Peyer's patch (tissue), 4 donors: ENCODE results near the gene CEP83. TPM values are rescaled to one million over a fixed set of nuclear protein-coding genes. Genes with fewer than 3 reads are reported as not detected.
"Not testable (repeated sequence)": the region's sequence is repeated elsewhere in the genome, so short reads cannot be mapped to it uniquely, and the experiment has no call there.

ENCODE experiments used
- DNase-seq, 3 donors: peaks; one replicate each; pipeline ENCODE4 v3.0.0-alpha.2; 2017 to 2019
- H3K27ac ChIP-seq, 4 donors: fragments of 200-600 bp; sonication (generic); one replicate each; pipeline ENCODE4 v1.5.1; 2016 to 2019
- H3K27me3 ChIP-seq, 2 donors: fragments of 200-600 bp; sonication (generic); one replicate each; pipeline ENCODE4 v1.5.1; 2019
- H3K36me3 ChIP-seq, 3 donors: fragments of 200-600 bp; sonication (generic); one replicate each; pipeline ENCODE4 v1.5.1; 2016 to 2019
- H3K4me1 ChIP-seq, 4 donors: fragments of 200-600 bp; sonication (generic); one replicate each; pipeline ENCODE4 v1.5.1; 2016 to 2019
- H3K4me3 ChIP-seq, 4 donors: fragments of 200-600 bp; sonication (generic); 1 replicate in 3 of 4; 2 replicates in 1 of 4; pipeline ENCODE4 v1.5.1; 2016 to 2019; ENCODE audit warnings: mild to moderate bottlenecking in 1 of 4
- H3K9me3 ChIP-seq, 4 donors: fragments of 200-600 bp; sonication (generic); one replicate each; pipeline ENCODE4 v1.5.1; 2016 to 2019; ENCODE audit warnings: mild to moderate bottlenecking in 1 of 4
- POLR2A ChIP-seq, 2 donors: fragments of 450-650 bp; IDR thresholded peaks; one replicate each; pipeline ENCODE4 v1.5.1; 2017; ENCODE audit warnings: antibody characterized with exemption in 2 of 2, mild to moderate bottlenecking in 2 of 2, moderate library complexity in 2 of 2
- total RNA-seq, 4 donors: library from RNA; depleted of rRNA; stranded (reverse); fragments of >200 nt; gene quantifications; one replicate each; pipeline ENCODE4 v1.1.0, GENCODE V29; 2016
- TF ChIP-seq, protein P1 (sequence below), 6 experiments: fragments of 450-650 bp in 4 of 6; fragments of 200-600 bp in 2 of 6; sonication (generic) in 1 of 6; IDR thresholded peaks; one replicate each; pipeline ENCODE4 v1.5.1; 2017 to 2019; ENCODE audit warnings: antibody characterized with exemption in 6 of 6, mild to moderate bottlenecking in 3 of 6, moderate library complexity in 1 of 6

CEP83 gene
- total RNA-seq, 4 donors from 2014 or later: 7.2 to 69.3 (median 17.4) TPM

DNA sequence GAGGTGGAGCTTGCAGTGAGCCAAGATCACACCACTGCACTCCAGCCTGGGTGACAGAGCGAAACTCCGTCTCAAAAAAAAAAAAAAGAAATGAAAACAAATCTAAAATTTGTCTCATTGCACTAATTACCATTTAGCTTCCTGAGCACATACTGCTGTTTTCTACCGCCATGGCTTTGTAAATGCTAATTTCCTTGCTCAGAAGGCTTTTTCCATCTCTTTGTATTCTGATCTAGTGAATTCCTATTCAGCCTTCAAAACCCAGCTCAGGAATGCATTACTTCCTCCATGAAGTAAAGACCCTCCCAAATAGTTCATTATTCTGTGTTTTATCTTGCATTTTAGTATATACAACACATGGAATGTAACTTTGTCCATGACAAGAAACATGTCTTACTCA lies 33.6 kb downstream of the CEP83 start:
- H3K27me3 ChIP-seq: no peaks in the 10 kb centered on the region
- peaks cover 0 to 16% (median 4%) of the 10 kb centered on the region in 4 donors for H3K9me3 ChIP-seq
- no peaks in the 10 kb centered on the region for H3K36me3 ChIP-seq
- DNase-seq: no peak
- no peak overlapping the region for H3K4me3 ChIP-seq
- H3K27ac ChIP-seq: no peak overlapping the region
- no peak for TF ChIP-seq POLR2A (IDR thresholded peaks at IDR 0.05)
- TF ChIP-seq, protein P1, sequence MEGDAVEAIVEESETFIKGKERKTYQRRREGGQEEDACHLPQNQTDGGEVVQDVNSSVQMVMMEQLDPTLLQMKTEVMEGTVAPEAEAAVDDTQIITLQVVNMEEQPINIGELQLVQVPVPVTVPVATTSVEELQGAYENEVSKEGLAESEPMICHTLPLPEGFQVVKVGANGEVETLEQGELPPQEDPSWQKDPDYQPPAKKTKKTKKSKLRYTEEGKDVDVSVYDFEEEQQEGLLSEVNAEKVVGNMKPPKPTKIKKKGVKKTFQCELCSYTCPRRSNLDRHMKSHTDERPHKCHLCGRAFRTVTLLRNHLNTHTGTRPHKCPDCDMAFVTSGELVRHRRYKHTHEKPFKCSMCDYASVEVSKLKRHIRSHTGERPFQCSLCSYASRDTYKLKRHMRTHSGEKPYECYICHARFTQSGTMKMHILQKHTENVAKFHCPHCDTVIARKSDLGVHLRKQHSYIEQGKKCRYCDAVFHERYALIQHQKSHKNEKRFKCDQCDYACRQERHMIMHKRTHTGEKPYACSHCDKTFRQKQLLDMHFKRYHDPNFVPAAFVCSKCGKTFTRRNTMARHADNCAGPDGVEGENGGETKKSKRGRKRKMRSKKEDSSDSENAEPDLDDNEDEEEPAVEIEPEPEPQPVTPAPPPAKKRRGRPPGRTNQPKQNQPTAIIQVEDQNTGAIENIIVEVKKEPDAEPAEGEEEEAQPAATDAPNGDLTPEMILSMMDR (IDR thresholded peaks at IDR 0.05): no peak
- H3K4me1 ChIP-seq: no peaks in the 10 kb centered on the region

DNA sequence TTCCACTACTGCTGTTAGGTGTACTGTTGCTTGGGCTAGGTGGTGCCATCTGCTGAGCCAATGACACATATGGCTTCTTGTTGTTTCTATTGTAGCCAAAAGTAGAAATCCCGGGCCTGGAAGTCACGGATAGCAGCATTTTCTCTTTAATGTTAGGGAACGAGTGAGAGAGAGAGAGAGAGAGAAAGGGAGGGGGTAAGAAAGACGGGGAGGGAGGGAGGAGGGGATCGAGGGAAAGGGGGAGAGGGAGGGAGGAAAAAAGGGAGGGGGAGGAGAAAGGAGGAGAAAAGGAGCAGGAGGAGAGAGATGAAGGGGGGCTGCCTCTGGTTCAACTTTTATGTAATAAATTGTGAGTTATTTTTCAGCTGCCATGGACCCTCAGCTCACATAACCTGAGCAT lies 34.8 kb downstream of the CEP83 start:
- H3K36me3 ChIP-seq, H3K4me3 ChIP-seq, H3K27me3 ChIP-seq, H3K27ac ChIP-seq, DNase-seq, H3K4me1 ChIP-seq: not testable (repeated sequence)
- peaks cover 0 to 18% (median 3%) of the 10 kb centered on the region in 4 donors for H3K9me3 ChIP-seq

DNA sequence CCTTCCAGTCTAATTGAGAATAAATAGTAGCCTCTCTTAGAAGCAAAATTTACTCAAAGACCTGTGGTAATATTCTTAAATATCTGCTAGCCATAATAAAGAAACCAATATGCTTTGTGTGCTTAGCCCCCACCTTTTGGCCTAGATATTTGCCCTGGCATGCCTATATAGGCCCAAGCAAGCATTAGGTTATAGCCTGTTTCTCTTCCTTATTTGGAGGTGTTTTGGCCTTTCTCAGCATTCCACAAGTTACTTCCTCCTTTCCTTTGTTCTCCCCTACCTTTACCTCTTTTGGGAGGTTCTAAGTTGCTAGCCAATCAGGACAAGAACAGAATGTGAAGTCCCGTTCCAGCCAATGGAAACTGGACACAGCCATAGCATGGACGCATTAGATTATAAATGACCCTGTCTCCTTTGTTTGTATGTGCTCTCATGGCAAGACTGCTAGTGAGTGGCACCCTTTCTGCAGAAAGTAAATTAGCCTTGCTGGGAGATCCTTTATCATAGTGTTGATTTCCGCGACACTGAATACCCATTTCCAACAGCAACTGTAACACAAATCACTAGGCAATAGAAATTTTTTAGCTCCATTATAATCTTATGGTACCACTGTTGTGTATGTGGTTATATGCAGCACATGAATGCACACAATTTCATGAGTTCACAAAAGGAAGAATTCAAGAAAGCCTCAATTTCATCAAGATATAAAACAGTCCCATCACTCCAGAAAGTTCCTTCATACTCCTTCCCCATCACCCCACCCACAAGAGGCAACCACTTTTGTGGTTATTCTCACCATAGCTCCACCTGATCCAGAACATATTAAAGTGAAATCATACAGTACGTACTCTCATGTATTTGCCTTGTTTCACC lies 37.6 kb downstream of the CEP83 start:
- Histone ChIP-seq H3K4me1 (no peaks in the 10 kb centered on the region), H3K27me3 (no peaks in the 10 kb centered on the region), H3K9me3 (peaks cover 0 to 18% (median 0%) of the 10 kb centered on the region in 4 donors), H3K4me3 (no peak overlapping the region), H3K27ac (no peak overlapping the region), H3K36me3 (no peaks in the 10 kb centered on the region)
- DNase-seq: no peak
- TF ChIP-seq POLR2A (IDR thresholded peaks at IDR 0.05): no peak
- TF ChIP-seq, protein P1 (IDR thresholded peaks at IDR 0.05): no peak

DNA sequence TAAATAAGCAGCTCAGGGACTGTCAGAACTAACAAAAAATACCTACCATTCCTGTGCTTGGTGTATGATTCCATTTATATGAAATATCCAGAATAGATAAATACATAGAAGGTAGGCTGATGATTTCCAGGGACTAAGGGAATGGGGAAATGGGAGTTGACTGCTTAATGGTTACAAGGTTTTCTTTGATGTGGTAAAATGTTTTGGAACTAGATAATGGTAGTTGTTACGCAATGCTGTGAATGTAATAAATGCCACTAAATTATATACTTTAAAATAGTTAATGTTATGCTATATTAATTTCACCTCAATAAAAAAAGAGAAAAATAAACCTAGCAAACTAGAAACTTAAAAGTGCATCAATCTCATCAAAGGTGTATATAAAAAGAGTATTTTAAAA lies 41.1 kb downstream of the CEP83 start:
- Histone ChIP-seq H3K36me3 (no peaks in the 10 kb centered on the region), H3K4me3 (no peak overlapping the region), H3K27me3 (no peaks in the 10 kb centered on the region), H3K9me3 (peaks cover 0 to 18% (median 0%) of the 10 kb centered on the region in 4 donors), H3K4me1 (no peaks in the 10 kb centered on the region), H3K27ac (no peak overlapping the region)
- no peak for DNase-seq
- TF ChIP-seq, protein P1 (IDR thresholded peaks at IDR 0.05): no peak
- no peak for TF ChIP-seq POLR2A (IDR thresholded peaks at IDR 0.05)

DNA sequence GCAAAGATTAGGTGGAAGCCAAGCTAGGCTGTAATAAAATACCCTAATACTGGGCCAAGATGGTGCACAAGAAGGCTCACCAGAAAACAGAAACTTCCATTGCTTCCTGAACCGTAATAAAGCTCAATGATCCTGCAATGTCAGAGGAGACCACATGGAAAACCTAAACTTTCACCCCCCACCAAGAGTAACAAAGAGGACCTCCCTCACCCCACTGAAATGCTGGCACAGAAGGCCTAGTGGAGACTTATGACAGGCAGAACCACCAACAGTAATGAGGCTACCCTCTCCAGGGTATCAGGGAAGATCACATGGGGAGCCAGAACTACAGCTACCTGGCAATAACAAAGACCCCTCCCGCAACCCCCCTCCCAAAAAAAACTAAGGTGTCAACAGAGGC lies 43.1 kb downstream of the CEP83 start:
- H3K27ac ChIP-seq: no peak overlapping the region
- no peaks in the 10 kb centered on the region for H3K27me3 ChIP-seq
- no peak overlapping the region for H3K4me3 ChIP-seq
- no peak for DNase-seq
- H3K9me3 ChIP-seq: peaks cover 0 to 7% (median 0%) of the 10 kb centered on the region in 4 donors
- H3K4me1 ChIP-seq: no peaks in the 10 kb centered on the region
- TF ChIP-seq, protein P1 (IDR thresholded peaks at IDR 0.05): no peak
- no peak for TF ChIP-seq POLR2A (IDR thresholded peaks at IDR 0.05)
- H3K36me3 ChIP-seq: no peaks in the 10 kb centered on the region

DNA sequence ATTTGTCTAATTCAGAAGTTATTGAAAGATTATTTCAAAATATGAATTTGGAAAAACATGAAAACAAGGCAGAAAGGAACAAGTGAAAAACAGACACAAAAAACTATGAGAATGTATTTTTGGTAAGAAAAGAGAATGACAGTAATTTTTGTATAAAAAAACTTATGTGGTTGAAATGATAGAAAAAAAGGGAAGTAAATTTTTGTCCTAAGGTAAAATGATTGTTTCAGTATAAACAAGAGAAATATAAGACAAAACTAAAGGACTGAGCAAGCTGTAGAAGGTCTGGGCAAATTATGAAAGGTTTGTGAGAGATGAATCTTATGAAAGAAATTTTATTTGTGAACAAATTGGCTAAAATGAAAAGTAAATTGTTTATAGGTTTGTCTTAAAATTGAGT lies 44.6 kb downstream of the CEP83 start:
- no peaks in the 10 kb centered on the region for H3K4me1 ChIP-seq
- DNase-seq: no peak
- no peak overlapping the region for H3K27ac ChIP-seq
- H3K27me3 ChIP-seq: no peaks in the 10 kb centered on the region
- no peaks in the 10 kb centered on the region for H3K36me3 ChIP-seq
- H3K4me3 ChIP-seq: no peak overlapping the region
- no peaks in the 10 kb centered on the region for H3K9me3 ChIP-seq
- TF ChIP-seq POLR2A (IDR thresholded peaks at IDR 0.05): no peak
- TF ChIP-seq, protein P1 (IDR thresholded peaks at IDR 0.05): no peak
